Endothelial cell of umbilical vein (primary cell): Measurements from ENCODE around the gene PLEKHA7.

Experiments used
- EZH2 ChIP-seq: IDR thresholded peaks from 2 replicates; pipeline ENCODE4 v1.6.1; 2012; ENCODE audit warnings: borderline replicate concordance, low read depth, mild to moderate bottlenecking, moderate library complexity, low read length, inconsistent platforms; ENCODE audit not compliant: severe bottlenecking
- FOS ChIP-seq: IDR thresholded peaks from 2 replicates; pipeline ENCODE4 v1.6.1; 2011; ENCODE audit warnings: mild to moderate bottlenecking, low read length, moderate library complexity, borderline replicate concordance; ENCODE audit not compliant: insufficient read depth
- GATA2 ChIP-seq: IDR thresholded peaks from 2 replicates; pipeline ENCODE4 v1.7.0; 2011; ENCODE audit warnings: low read depth, mild to moderate bottlenecking, moderate library complexity, mixed read lengths, low read length; ENCODE audit not compliant: insufficient read length, insufficient read depth
- JUN ChIP-seq: IDR thresholded peaks from 2 replicates; pipeline ENCODE4 v1.6.1; 2011; ENCODE audit warnings: borderline replicate concordance, low read depth; ENCODE audit not compliant: insufficient read length, insufficient read depth
- MYC ChIP-seq: IDR thresholded peaks from one replicate; pipeline ENCODE4 v1.6.1; 2011; ENCODE audit warnings: mild to moderate bottlenecking, low read depth, low read length
- POLR2A ChIP-seq: IDR thresholded peaks from 2 replicates; pipeline ENCODE4 v1.6.1; 2012; ENCODE audit warnings: low read depth, mild to moderate bottlenecking, control low read depth, low read length
- POLR2AphosphoS5 ChIP-seq: IDR thresholded peaks from 2 replicates; pipeline ENCODE4 v1.6.1; 2012; ENCODE audit warnings: low read depth, mild to moderate bottlenecking, control low read depth, low read length, moderate library complexity; ENCODE audit not compliant: insufficient read depth
- TF ChIP-seq, protein P1 (sequence below), 2 donors: IDR thresholded peaks; 1 replicate in 1 of 2; 2 replicates in 1 of 2; pipeline ENCODE4 v1.5.1; 2011; ENCODE audit warnings: low read length in 2 of 2, mild to moderate bottlenecking in 2 of 2, moderate library complexity in 2 of 2, control low read depth in 1 of 2, inconsistent platforms in 1 of 2, low read depth in 1 of 2; ENCODE audit not compliant: insufficient read depth in 1 of 2; ENCODE audit errors: extremely low read depth in 1 of 2
- TF ChIP-seq, protein P2 (sequence below): IDR thresholded peaks from 2 replicates; pipeline ENCODE4 v1.6.1; 2011; ENCODE audit not compliant: insufficient read depth, insufficient read length

DNA sequence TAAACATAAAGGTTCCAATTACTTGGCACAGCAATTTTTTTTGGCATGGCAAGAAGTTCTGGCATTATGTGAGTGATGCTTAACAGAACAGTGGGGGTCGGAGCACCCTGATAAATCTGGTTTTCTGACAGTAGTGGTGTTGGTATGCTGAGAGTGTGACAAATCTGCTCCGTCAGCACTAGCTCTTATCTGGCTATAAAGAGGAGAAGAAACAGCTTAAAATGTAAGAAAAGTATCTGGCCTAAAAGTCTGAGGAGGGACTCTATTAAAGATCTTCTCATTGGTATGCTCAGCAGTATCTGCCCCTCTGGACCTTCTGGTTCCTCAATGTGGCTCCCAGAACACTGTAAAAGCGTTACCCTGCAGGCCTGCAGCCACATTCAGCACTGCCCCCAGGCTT is 137.4 kb downstream of the PLEKHA7 start:
- TF ChIP-seq, protein P1, sequence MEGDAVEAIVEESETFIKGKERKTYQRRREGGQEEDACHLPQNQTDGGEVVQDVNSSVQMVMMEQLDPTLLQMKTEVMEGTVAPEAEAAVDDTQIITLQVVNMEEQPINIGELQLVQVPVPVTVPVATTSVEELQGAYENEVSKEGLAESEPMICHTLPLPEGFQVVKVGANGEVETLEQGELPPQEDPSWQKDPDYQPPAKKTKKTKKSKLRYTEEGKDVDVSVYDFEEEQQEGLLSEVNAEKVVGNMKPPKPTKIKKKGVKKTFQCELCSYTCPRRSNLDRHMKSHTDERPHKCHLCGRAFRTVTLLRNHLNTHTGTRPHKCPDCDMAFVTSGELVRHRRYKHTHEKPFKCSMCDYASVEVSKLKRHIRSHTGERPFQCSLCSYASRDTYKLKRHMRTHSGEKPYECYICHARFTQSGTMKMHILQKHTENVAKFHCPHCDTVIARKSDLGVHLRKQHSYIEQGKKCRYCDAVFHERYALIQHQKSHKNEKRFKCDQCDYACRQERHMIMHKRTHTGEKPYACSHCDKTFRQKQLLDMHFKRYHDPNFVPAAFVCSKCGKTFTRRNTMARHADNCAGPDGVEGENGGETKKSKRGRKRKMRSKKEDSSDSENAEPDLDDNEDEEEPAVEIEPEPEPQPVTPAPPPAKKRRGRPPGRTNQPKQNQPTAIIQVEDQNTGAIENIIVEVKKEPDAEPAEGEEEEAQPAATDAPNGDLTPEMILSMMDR (IDR thresholded peaks at IDR 0.05; ENCODE audit: extremely low read depth in 1 of 2, insufficient read depth in 1 of 2, low read depth in 1 of 2, low read length in 2 of 2): no peak
- TF ChIP-seq POLR2A: no peak
- TF ChIP-seq GATA2: no peak
- TF ChIP-seq EZH2: no peak
- no peak for TF ChIP-seq MYC
- no peak for TF ChIP-seq POLR2AphosphoS5
- TF ChIP-seq, protein P2, sequence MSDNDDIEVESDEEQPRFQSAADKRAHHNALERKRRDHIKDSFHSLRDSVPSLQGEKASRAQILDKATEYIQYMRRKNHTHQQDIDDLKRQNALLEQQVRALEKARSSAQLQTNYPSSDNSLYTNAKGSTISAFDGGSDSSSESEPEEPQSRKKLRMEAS: no peak
- TF ChIP-seq FOS: no peak
- TF ChIP-seq JUN: no peak
